Hair follicular keratinocyte (primary cell): ENCODE measurements around the gene OSMR. TPM values are rescaled to one million over a fixed set of nuclear protein-coding genes. Genes with fewer than 3 reads are reported as not detected.

Source experiments
- total RNA-seq: library from RNA; depleted of rRNA; stranded (reverse); fragments of >200 nt; gene quantifications from 2 replicates; pipeline ENCODE4 v1.2.3, GENCODE V29; 2015

OSMR gene
- total RNA-seq = 27.3 and 42.9 TPM in 2 replicates

DNA sequence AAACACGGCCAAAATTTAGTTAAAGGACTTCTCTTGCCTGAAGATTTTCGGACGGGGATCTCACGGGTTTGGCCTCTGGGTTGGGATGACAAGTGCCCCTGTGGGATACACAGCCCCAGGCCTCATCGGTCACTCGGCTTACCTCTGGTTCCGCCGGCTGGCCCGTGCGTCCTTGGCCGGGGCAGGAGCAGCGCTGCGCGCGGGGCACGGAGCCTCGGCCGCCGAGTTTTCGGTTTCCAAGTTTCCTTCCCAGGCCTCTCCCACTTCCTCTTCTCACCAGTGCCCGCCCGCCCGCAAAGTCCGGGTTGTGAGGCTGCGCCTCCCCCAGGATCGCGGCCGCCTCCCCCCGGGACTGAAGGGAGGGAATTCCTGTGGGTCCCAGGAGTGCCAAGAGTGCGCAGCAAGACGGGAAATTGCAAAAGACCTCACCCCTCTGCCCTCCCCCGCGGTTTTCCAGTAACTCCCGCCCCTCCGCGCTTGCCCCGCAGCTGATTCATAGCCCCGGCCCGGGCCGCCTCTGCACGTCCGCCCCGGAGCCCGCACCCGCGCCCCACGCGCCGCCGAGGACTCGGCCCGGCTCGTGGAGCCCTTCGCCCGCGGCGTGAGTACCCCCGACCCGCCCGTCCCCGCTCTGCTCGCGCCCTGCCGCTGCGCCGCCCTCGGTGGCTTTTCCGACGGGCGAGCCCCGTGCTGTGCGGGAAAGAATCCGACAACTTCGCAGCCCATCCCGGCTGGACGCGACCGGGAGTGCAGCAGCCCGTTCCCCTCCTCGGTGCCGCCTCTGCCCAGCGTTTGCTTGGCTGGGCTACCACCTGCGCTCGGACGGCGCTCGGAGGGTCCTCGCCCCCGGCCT lies at the start of gene OSMR:
TSS of gene OSMR (plus strand) at position 487 of the 853 bp plus-strand sequence. CDS start 23,033 bp downstream, outside the sequence.

Other genes starting within 250 kb of the OSMR start
- gene RICTOR, start 228.4 kb downstream of the OSMR start, total RNA-seq = 8.9 and 13.4 TPM in 2 replicates